ENCODE measurements around the gene CLBA1.

CLBA1 gene

GRCh38 chr14:105005929-105006830, 20.6 kb downstream of the CLBA1 start:
- Histone ChIP-seq H2BK5ac (ENCODE audit: low read depth, low read length, poor library complexity, severe bottlenecking) (no peak overlapping the region), H3K9me3 (ENCODE audit: control insufficient read depth, low read length) (no peaks in the 10 kb centered on the region), H3K9ac (ENCODE audit: low read length) (no peak overlapping the region), H3K36me3 (ENCODE audit: control insufficient read depth in 1 of 2, insufficient read depth in 2 of 2, low read depth in 1 of 2, low read length in 2 of 2) (peaks cover 29 to 51% of the 10 kb centered on the region in 2 experiments), H3K4ac (ENCODE audit: low read depth in 1 of 2, low read length in 2 of 2) (no peak overlapping the region), H3K4me1 (ENCODE audit: control insufficient read depth, insufficient read depth, low read depth, low read length) (peaks cover 14% of the 10 kb centered on the region), H2BK120ac (ENCODE audit: low read depth, low read length) (peak overlapping the region; percentile 42), H4K91ac (ENCODE audit: low read length) (no peak overlapping the region), H2BK15ac (ENCODE audit: low read depth, poor library complexity, severe bottlenecking) (peak overlapping the region; percentile 36), H2AFZ (ENCODE audit: low read depth, low read length) (no peak overlapping the region), H3K18ac (ENCODE audit: low read depth in 1 of 2, low read length in 2 of 2) (no peak overlapping the region), H3K4me2 (ENCODE audit: low read length, poor library complexity, severe bottlenecking) (no peak overlapping the region), H3K27ac (ENCODE audit: low read length, poor library complexity, severe bottlenecking) (no peak overlapping the region), H3K4me3 (ENCODE audit: insufficient read depth in 1 of 2, low read depth in 1 of 2, low read length in 2 of 2) (no peak overlapping the region), H2AK5ac (ENCODE audit: low read length, severe bottlenecking) (no peak overlapping the region), H3K23ac (ENCODE audit: low read length in 2 of 2) (peak overlapping the region in 1 of 2 experiments; percentile 48), H3K14ac (ENCODE audit: low read length in 2 of 2) (no peak overlapping the region), H4K8ac (ENCODE audit: low read length) (peak overlapping the region; percentile 36), H3K79me1 (replicated peaks; ENCODE audit: low read length, poor library complexity, severe bottlenecking) (peaks cover 25% of the 10 kb centered on the region), H2BK12ac (ENCODE audit: low read length in 2 of 2) (no peak overlapping the region), H3K27me3 (ENCODE audit: control insufficient read depth in 1 of 2, insufficient read depth in 1 of 2, low read length in 2 of 2) (no peaks in the 10 kb centered on the region)
- no peak for DNase-seq
- WGBS = 91% methylated on average over 20 of the region's 21 CpGs

- 95% methylated on average over 21 of the region's 21 CpGs for WGBS
- DNase-seq = no peak
Observed at GRCh38 chr14:105006831-105007592, 21.4 kb downstream of the CLBA1 start.

GRCh38 chr14:105007593-105008264, 22.1 kb downstream of the CLBA1 start:
- no peaks in the 10 kb centered on the region for H3K9me3 ChIP-seq (ENCODE audit: control insufficient read depth, low read length)

More at GRCh38 chr14:105006831-105007592, 21.4 kb downstream of the CLBA1 start:
- no peak overlapping the region for H2AK5ac ChIP-seq (ENCODE audit: low read length, severe bottlenecking)
- no peak overlapping the region for H4K91ac ChIP-seq (ENCODE audit: low read length)
- H3K9ac ChIP-seq (ENCODE audit: low read length) = no peak overlapping the region
- peak overlapping the region; percentile 36 for H2BK15ac ChIP-seq (ENCODE audit: low read depth, poor library complexity, severe bottlenecking)
- no peak overlapping the region for H3K14ac ChIP-seq (ENCODE audit: low read length in 2 of 2)
- no peak overlapping the region for H2BK5ac ChIP-seq (ENCODE audit: low read depth, low read length, poor library complexity, severe bottlenecking)
- H3K79me1 ChIP-seq (replicated peaks; ENCODE audit: low read length, poor library complexity, severe bottlenecking) = peaks cover 22% of the 10 kb centered on the region
- H3K4me3 ChIP-seq (ENCODE audit: insufficient read depth in 1 of 2, low read depth in 1 of 2, low read length in 2 of 2) = no peak overlapping the region
- no peak overlapping the region for H3K23ac ChIP-seq (ENCODE audit: low read length in 2 of 2)
- no peak overlapping the region for H3K4me2 ChIP-seq (ENCODE audit: low read length, poor library complexity, severe bottlenecking)
- H3K4ac ChIP-seq (ENCODE audit: low read depth in 1 of 2, low read length in 2 of 2) = no peak overlapping the region
- no peak overlapping the region for H4K8ac ChIP-seq (ENCODE audit: low read length)
- no peak overlapping the region for H3K18ac ChIP-seq (ENCODE audit: low read depth in 1 of 2, low read length in 2 of 2)
- no peak overlapping the region for H2BK120ac ChIP-seq (ENCODE audit: low read depth, low read length)
- H3K4me1 ChIP-seq (ENCODE audit: control insufficient read depth, insufficient read depth, low read depth, low read length) = peaks cover 21% of the 10 kb centered on the region
- no peak overlapping the region for H2BK12ac ChIP-seq (ENCODE audit: low read length in 2 of 2)
- H3K27ac ChIP-seq (ENCODE audit: low read length, poor library complexity, severe bottlenecking) = no peak overlapping the region
- H2AFZ ChIP-seq (ENCODE audit: low read depth, low read length) = no peak overlapping the region
- no peaks in the 10 kb centered on the region for H3K27me3 ChIP-seq (ENCODE audit: control insufficient read depth in 1 of 2, insufficient read depth in 1 of 2, low read length in 2 of 2)
- H3K36me3 ChIP-seq (ENCODE audit: control insufficient read depth in 1 of 2, insufficient read depth in 2 of 2, low read depth in 1 of 2, low read length in 2 of 2) = peaks cover 34 to 58% of the 10 kb centered on the region in 2 experiments
- H3K9me3 ChIP-seq (ENCODE audit: control insufficient read depth, low read length) = no peaks in the 10 kb centered on the region

More at GRCh38 chr14:105007593-105008264, 22.1 kb downstream of the CLBA1 start:
- Histone ChIP-seq H3K4me2 (ENCODE audit: low read length, poor library complexity, severe bottlenecking) (no peak overlapping the region), H3K27ac (ENCODE audit: low read length, poor library complexity, severe bottlenecking) (no peak overlapping the region), H3K9ac (ENCODE audit: low read length) (no peak overlapping the region), H3K4me1 (ENCODE audit: control insufficient read depth, insufficient read depth, low read depth, low read length) (peaks cover 27% of the 10 kb centered on the region), H2BK12ac (ENCODE audit: low read length in 2 of 2) (no peak overlapping the region), H4K8ac (ENCODE audit: low read length) (no peak overlapping the region), H2BK15ac (ENCODE audit: low read depth, poor library complexity, severe bottlenecking) (no peak overlapping the region), H3K79me1 (replicated peaks; ENCODE audit: low read length, poor library complexity, severe bottlenecking) (peaks cover 22% of the 10 kb centered on the region), H3K4ac (ENCODE audit: low read depth in 1 of 2, low read length in 2 of 2) (no peak overlapping the region), H2AFZ (ENCODE audit: low read depth, low read length) (no peak overlapping the region), H3K14ac (ENCODE audit: low read length in 2 of 2) (no peak overlapping the region), H3K4me3 (ENCODE audit: insufficient read depth in 1 of 2, low read depth in 1 of 2, low read length in 2 of 2) (no peak overlapping the region), H4K91ac (ENCODE audit: low read length) (no peak overlapping the region), H2BK5ac (ENCODE audit: low read depth, low read length, poor library complexity, severe bottlenecking) (no peak overlapping the region), H3K27me3 (ENCODE audit: control insufficient read depth in 1 of 2, insufficient read depth in 1 of 2, low read length in 2 of 2) (no peaks in the 10 kb centered on the region), H3K23ac (ENCODE audit: low read length in 2 of 2) (no peak overlapping the region), H3K36me3 (ENCODE audit: control insufficient read depth in 1 of 2, insufficient read depth in 2 of 2, low read depth in 1 of 2, low read length in 2 of 2) (peaks cover 34 to 62% of the 10 kb centered on the region in 2 experiments), H2BK120ac (ENCODE audit: low read depth, low read length) (no peak overlapping the region), H2AK5ac (ENCODE audit: low read length, severe bottlenecking) (no peak overlapping the region), H3K18ac (ENCODE audit: low read depth in 1 of 2, low read length in 2 of 2) (no peak overlapping the region)
- WGBS = 97% methylated on average over 19 of the region's 19 CpGs
- no peak for DNase-seq
